Mesenchymal stem cell (in vitro differentiated cells and primary cell): ENCODE data around the gene ZRANB1.

Source experiments
- DNase-seq: peaks from one replicate; pipeline ENCODE4 v3.0.0-alpha.2; 2013
- H2AFZ ChIP-seq: one replicate; pipeline ENCODE4 v1.6.1; 2013; ENCODE audit warnings: low read depth, mild to moderate bottlenecking, control low read depth, inconsistent platforms, low read length, moderate library complexity
- H2AK5ac ChIP-seq: 2 replicates; pipeline ENCODE4 v1.6.1; 2013; ENCODE audit warnings: low read length, moderate library complexity, mild to moderate bottlenecking, inconsistent platforms; ENCODE audit not compliant: severe bottlenecking
- H2BK120ac ChIP-seq: one replicate; pipeline ENCODE4 v1.6.1; 2013; ENCODE audit warnings: low read depth, mild to moderate bottlenecking, inconsistent platforms, low read length, moderate library complexity
- H2BK12ac ChIP-seq, 2 experiments: one replicate each; pipeline ENCODE4 v1.6.1; 2013; ENCODE audit warnings: inconsistent platforms in 2 of 2, low read length in 2 of 2, mild to moderate bottlenecking in 2 of 2, moderate library complexity in 2 of 2, control low read depth in 1 of 2
- H2BK15ac ChIP-seq: one replicate; pipeline ENCODE4 v1.6.1; 2013; ENCODE audit warnings: mild to moderate bottlenecking, low read depth, inconsistent platforms; ENCODE audit not compliant: poor library complexity, severe bottlenecking
- H2BK5ac ChIP-seq: 2 replicates; pipeline ENCODE4 v1.6.1; 2013; ENCODE audit warnings: low read depth, mild to moderate bottlenecking, low read length, control low read depth, inconsistent platforms; ENCODE audit not compliant: poor library complexity, severe bottlenecking
- H3K14ac ChIP-seq, 2 experiments: one replicate each; pipeline ENCODE4 v1.6.1; 2013; ENCODE audit warnings: inconsistent platforms in 2 of 2, low read length in 2 of 2, control low read depth in 1 of 2, mild to moderate bottlenecking in 1 of 2, moderate library complexity in 1 of 2
- H3K18ac ChIP-seq, 2 experiments: one replicate each; pipeline ENCODE4 v1.6.1; 2013; ENCODE audit warnings: inconsistent platforms in 2 of 2, low read length in 2 of 2, control low read depth in 1 of 2, low read depth in 1 of 2, mild to moderate bottlenecking in 1 of 2
- H3K23ac ChIP-seq, 2 experiments: one replicate each; pipeline ENCODE4 v1.6.1; 2013; ENCODE audit warnings: inconsistent platforms in 2 of 2, low read length in 2 of 2, mild to moderate bottlenecking in 2 of 2, moderate library complexity in 2 of 2, control low read depth in 1 of 2
- H3K27ac ChIP-seq: 2 replicates; pipeline ENCODE4 v1.5.1; 2013; ENCODE audit warnings: mild to moderate bottlenecking, moderate library complexity, low read length, control low read depth, inconsistent platforms; ENCODE audit not compliant: poor library complexity, severe bottlenecking
- H3K27me3 ChIP-seq, 2 experiments: 2 replicates each; pipeline versions ENCODE4 v1.6.1 to v1.7.0; 2013; ENCODE audit warnings: low read length in 2 of 2, mild to moderate bottlenecking in 2 of 2, moderate library complexity in 2 of 2, control low read depth in 1 of 2, inconsistent platforms in 1 of 2; ENCODE audit not compliant: control insufficient read depth in 1 of 2, insufficient read depth in 1 of 2
- H3K36me3 ChIP-seq, 2 experiments: 2 replicates each; pipeline versions ENCODE4 v1.6.1 to v1.7.0; 2013; ENCODE audit warnings: low read length in 2 of 2, control low read depth in 1 of 2, inconsistent platforms in 1 of 2, low read depth in 1 of 2, mild to moderate bottlenecking in 1 of 2; ENCODE audit not compliant: insufficient read depth in 2 of 2, control insufficient read depth in 1 of 2
- H3K4ac ChIP-seq, 2 experiments: one replicate each; pipeline ENCODE4 v1.6.1; 2013; ENCODE audit warnings: inconsistent platforms in 2 of 2, low read length in 2 of 2, mild to moderate bottlenecking in 2 of 2, moderate library complexity in 2 of 2, control low read depth in 1 of 2, low read depth in 1 of 2
- H3K4me1 ChIP-seq: 2 replicates; pipeline ENCODE4 v1.6.1; 2013; ENCODE audit warnings: low read depth, low read length, control low read depth; ENCODE audit not compliant: control insufficient read depth, insufficient read depth
- H3K4me2 ChIP-seq: 2 replicates; pipeline ENCODE4 v1.6.1; 2013; ENCODE audit warnings: low read length, mild to moderate bottlenecking, inconsistent platforms; ENCODE audit not compliant: poor library complexity, severe bottlenecking
- H3K4me3 ChIP-seq, 2 experiments: 2 replicates each; pipeline versions ENCODE4 v1.5.1 to v1.7.0; 2013; ENCODE audit warnings: low read length in 2 of 2, mild to moderate bottlenecking in 2 of 2, control low read depth in 1 of 2, low read depth in 1 of 2; ENCODE audit not compliant: insufficient read depth in 1 of 2
- H3K79me1 ChIP-seq: replicated peaks from 2 replicates; pipeline ENCODE4 v1.6.1; 2013; ENCODE audit warnings: mild to moderate bottlenecking, control low read depth, low read length, inconsistent platforms; ENCODE audit not compliant: poor library complexity, severe bottlenecking
- H3K9ac ChIP-seq: 2 replicates; pipeline ENCODE4 v1.7.0; 2013; ENCODE audit warnings: mild to moderate bottlenecking, low read length, moderate library complexity
- H3K9me3 ChIP-seq: 2 replicates; pipeline ENCODE4 v1.7.0; 2013; ENCODE audit warnings: mild to moderate bottlenecking, low read length; ENCODE audit not compliant: control insufficient read depth
- H4K8ac ChIP-seq: one replicate; pipeline ENCODE4 v1.6.1; 2013; ENCODE audit warnings: inconsistent platforms, mild to moderate bottlenecking, low read length, moderate library complexity
- H4K91ac ChIP-seq: one replicate; pipeline ENCODE4 v1.6.1; 2013; ENCODE audit warnings: mild to moderate bottlenecking, low read length, inconsistent platforms
- WGBS: methylation state at CpG from one replicate; pipeline ENCODE4 v1.1.7; 2013; ENCODE audit warnings: mixed read lengths; 5-methylcytosine and 5-hydroxymethylcytosine counted together

Gene ZRANB1

GRCh38 chr10:124997306-124997705 is 55.4 kb downstream of the ZRANB1 start:
- Histone ChIP-seq H3K4me2 (no peak overlapping the region), H3K36me3 (peaks cover 86 to 98% of the 10 kb centered on the region in 2 experiments), H4K8ac (no peak overlapping the region), H4K91ac (no peak overlapping the region), H3K18ac (no peak overlapping the region), H3K79me1 (peaks cover 53% of the 10 kb centered on the region), H2BK15ac (no peak overlapping the region), H3K27ac (no peak overlapping the region), H2BK120ac (no peak overlapping the region), H3K9ac (no peak overlapping the region), H2BK5ac (no peak overlapping the region), H3K4ac (no peak overlapping the region), H3K14ac (no peak overlapping the region), H3K4me1 (peaks cover 2% of the 10 kb centered on the region), H2BK12ac (no peak overlapping the region), H2AK5ac (no peak overlapping the region), H3K27me3 (no peaks in the 10 kb centered on the region), H3K4me3 (no peak overlapping the region), H3K9me3 (no peaks in the 10 kb centered on the region), H3K23ac (no peak overlapping the region), H2AFZ (no peak overlapping the region)
- DNase-seq, result no peak
- WGBS, result 95% methylated on average over 10 of the region's 11 CpGs

GRCh38 chr10:124997771-124998623 is 56.1 kb downstream of the ZRANB1 start:
- Histone ChIP-seq H2AFZ (no peak overlapping the region), H3K27me3 (no peaks in the 10 kb centered on the region), H3K79me1 (peaks cover 60% of the 10 kb centered on the region), H2AK5ac (no peak overlapping the region), H3K4me1 (peaks cover 2% of the 10 kb centered on the region), H3K36me3 (peaks cover 86 to 99% of the 10 kb centered on the region in 2 experiments), H2BK120ac (no peak overlapping the region), H2BK5ac (no peak overlapping the region), H3K27ac (no peak overlapping the region), H3K14ac (no peak overlapping the region), H4K91ac (no peak overlapping the region), H3K9me3 (no peaks in the 10 kb centered on the region), H3K18ac (no peak overlapping the region), H3K4me2 (no peak overlapping the region), H3K23ac (no peak overlapping the region), H2BK12ac (no peak overlapping the region), H3K4ac (no peak overlapping the region), H2BK15ac (no peak overlapping the region), H3K9ac (no peak overlapping the region), H4K8ac (no peak overlapping the region), H3K4me3 (no peak overlapping the region)
- WGBS, result 95% methylated on average over 34 of the region's 35 CpGs
- no peak for DNase-seq

- Histone ChIP-seq H3K14ac (no peak overlapping the region), H3K79me1 (peaks cover 66% of the 10 kb centered on the region), H2BK120ac (no peak overlapping the region)
These were observed 56.8 kb downstream of the ZRANB1 start for GRCh38 chr10:124998624-124999291.

More at GRCh38 chr10:124998624-124999291, 56.8 kb downstream of the ZRANB1 start:
- Histone ChIP-seq H3K4ac (no peak overlapping the region), H2BK15ac (no peak overlapping the region), H3K9ac (no peak overlapping the region), H2AFZ (no peak overlapping the region), H4K8ac (no peak overlapping the region), H3K4me2 (no peak overlapping the region), H3K18ac (no peak overlapping the region), H3K27me3 (no peaks in the 10 kb centered on the region), H2BK5ac (no peak overlapping the region), H2BK12ac (no peak overlapping the region), H3K4me3 (no peak overlapping the region), H4K91ac (no peak overlapping the region), H2AK5ac (no peak overlapping the region), H3K27ac (no peak overlapping the region), H3K9me3 (no peaks in the 10 kb centered on the region), H3K23ac (no peak overlapping the region), H3K36me3 (peaks cover 80 to 99% of the 10 kb centered on the region in 2 experiments), H3K4me1 (peaks cover 2% of the 10 kb centered on the region)
- no peak for DNase-seq
- WGBS, result 95% methylated on average over 16 of the region's 16 CpGs
